Smooth muscle cell (in vitro differentiated cells): ENCODE results near the gene PNCK. TPM values are rescaled to one million over a fixed set of nuclear protein-coding genes. Genes with fewer than 3 reads are reported as not detected.
"Not testable (repeated sequence)": the region's sequence is repeated elsewhere in the genome, so short reads cannot be mapped to it uniquely, and the experiment has no call there.

Experiments
- DNase-seq: peaks from one replicate; lab custom pipeline; 2025; ENCODE audit not compliant: unreplicated experiment; lab: John Stamatoyannopoulos, UW
- H2AFZ ChIP-seq: fragments of 200-600 bp; sonication (generic); 2 replicates; pipeline ENCODE4 v1.6.0; 2016; ENCODE audit warnings: antibody characterized with exemption, low read depth, mild to moderate bottlenecking
- H3F3A ChIP-seq: fragments of 200-600 bp; sonication (generic); 2 replicates; pipeline ENCODE4 v1.6.0; 2017; ENCODE audit warnings: antibody characterized with exemption, low read depth
- H3K27ac ChIP-seq: fragments of 200-600 bp; sonication (generic); 2 replicates; pipeline ENCODE4 v1.5.1; 2016; ENCODE audit warnings: low read depth, mild to moderate bottlenecking
- H3K27me3 ChIP-seq: fragments of 200-600 bp; sonication (generic); 2 replicates; pipeline ENCODE4 v1.6.1; 2016; ENCODE audit warnings: low read depth, mild to moderate bottlenecking
- H3K36me3 ChIP-seq: fragments of 200-600 bp; sonication (generic); 2 replicates; pipeline ENCODE4 v1.5.1; 2016; ENCODE audit warnings: low read depth
- H3K4me1 ChIP-seq: fragments of 200-600 bp; sonication (generic); 2 replicates; pipeline ENCODE4 v1.5.1; 2016; ENCODE audit warnings: low read depth
- H3K4me2 ChIP-seq: fragments of 200-600 bp; sonication (generic); 2 replicates; pipeline ENCODE4 v1.6.0; 2016; ENCODE audit warnings: mild to moderate bottlenecking
- H3K4me3 ChIP-seq: fragments of 200-600 bp; sonication (generic); 2 replicates; pipeline ENCODE4 v1.5.1; 2016; ENCODE audit warnings: mild to moderate bottlenecking
- H3K79me2 ChIP-seq: fragments of 200-600 bp; sonication (generic); 2 replicates; pipeline ENCODE4 v1.6.0; 2016; ENCODE audit warnings: low read depth, mild to moderate bottlenecking
- H3K9ac ChIP-seq: fragments of 200-600 bp; sonication (generic); 2 replicates; pipeline ENCODE4 v1.6.0; 2016; ENCODE audit warnings: low read depth
- H3K9me3 ChIP-seq: fragments of 200-600 bp; sonication (generic); replicated peaks from 2 replicates; pipeline ENCODE4 v1.5.1; 2016; ENCODE audit warnings: low read depth
- H4K20me1 ChIP-seq: fragments of 200-600 bp; sonication (generic); 2 replicates; pipeline ENCODE4 v1.6.0; 2016; ENCODE audit warnings: low read depth
- WGBS: methylation state at CpG from one replicate; pipeline ENCODE4 v1.1.7; 2016; ENCODE audit warnings: low lambda C conversion rate; 5-methylcytosine and 5-hydroxymethylcytosine counted together
- polyA plus RNA-seq: library from polyadenylated mRNA; unstranded; fragments of >200 nt; fragmentation: Nextera tagmentation; extraction: Ambion mirVana; gene quantifications from 2 replicates; pipeline ENCODE4 v1.2.1, GENCODE V29; 2016
- total RNA-seq: library from RNA; depleted of rRNA; stranded (reverse); fragments of >200 nt; gene quantifications from 2 replicates; pipeline ENCODE4 v1.2.3, GENCODE V29; 2014
- TF ChIP-seq, protein P1 (sequence below): fragments of 200-600 bp; sonication (generic); IDR thresholded peaks from 2 replicates; pipeline ENCODE4 v1.5.1; 2017; ENCODE audit warnings: borderline replicate concordance, mild to moderate bottlenecking, antibody characterized with exemption; ENCODE audit not compliant: insufficient read depth, poor library complexity, severe bottlenecking

PNCK gene
- total and polyA plus RNA-seq, 2 experiments from 2014 or later, result 2.8 to 4.0 TPM

DNA sequence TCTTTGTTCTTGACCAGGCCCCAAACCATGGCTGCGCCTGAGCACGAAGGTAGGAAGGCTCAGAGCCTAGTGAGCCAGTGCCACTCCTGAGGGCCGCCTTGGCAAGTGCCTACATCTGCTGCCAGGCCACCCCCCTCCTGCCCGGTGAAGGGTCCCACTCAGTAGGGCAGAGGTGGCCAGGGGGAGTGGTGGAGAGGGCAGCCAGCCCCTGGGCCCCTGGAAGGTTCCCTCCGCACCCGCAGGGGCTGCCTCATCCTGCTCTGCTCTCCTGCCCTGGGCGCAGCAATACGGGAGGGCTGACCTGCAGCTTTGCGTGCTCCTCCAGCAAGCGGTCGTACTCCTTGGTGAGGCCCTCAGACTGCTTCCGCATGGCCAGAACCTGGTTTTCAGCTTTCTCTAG is 28.1 kb upstream of the PNCK start:
- Histone ChIP-seq H3K9ac (no peak overlapping the region), H3K79me2 (no peaks in the 10 kb centered on the region), H2AFZ (no peak overlapping the region), H3K27me3 (no peaks in the 10 kb centered on the region), H4K20me1 (no peaks in the 10 kb centered on the region), H3K4me3 (no peak overlapping the region), H3K36me3 (no peaks in the 10 kb centered on the region), H3F3A (no peaks in the 10 kb centered on the region), H3K27ac (no peak overlapping the region), H3K9me3 (no peaks in the 10 kb centered on the region), H3K4me1 (no peaks in the 10 kb centered on the region), H3K4me2 (no peak overlapping the region)
- TF ChIP-seq, protein P1, sequence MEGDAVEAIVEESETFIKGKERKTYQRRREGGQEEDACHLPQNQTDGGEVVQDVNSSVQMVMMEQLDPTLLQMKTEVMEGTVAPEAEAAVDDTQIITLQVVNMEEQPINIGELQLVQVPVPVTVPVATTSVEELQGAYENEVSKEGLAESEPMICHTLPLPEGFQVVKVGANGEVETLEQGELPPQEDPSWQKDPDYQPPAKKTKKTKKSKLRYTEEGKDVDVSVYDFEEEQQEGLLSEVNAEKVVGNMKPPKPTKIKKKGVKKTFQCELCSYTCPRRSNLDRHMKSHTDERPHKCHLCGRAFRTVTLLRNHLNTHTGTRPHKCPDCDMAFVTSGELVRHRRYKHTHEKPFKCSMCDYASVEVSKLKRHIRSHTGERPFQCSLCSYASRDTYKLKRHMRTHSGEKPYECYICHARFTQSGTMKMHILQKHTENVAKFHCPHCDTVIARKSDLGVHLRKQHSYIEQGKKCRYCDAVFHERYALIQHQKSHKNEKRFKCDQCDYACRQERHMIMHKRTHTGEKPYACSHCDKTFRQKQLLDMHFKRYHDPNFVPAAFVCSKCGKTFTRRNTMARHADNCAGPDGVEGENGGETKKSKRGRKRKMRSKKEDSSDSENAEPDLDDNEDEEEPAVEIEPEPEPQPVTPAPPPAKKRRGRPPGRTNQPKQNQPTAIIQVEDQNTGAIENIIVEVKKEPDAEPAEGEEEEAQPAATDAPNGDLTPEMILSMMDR, result no peak
- no peak for DNase-seq
- WGBS, result 94% methylated on average over 12 of the region's 12 CpGs

DNA sequence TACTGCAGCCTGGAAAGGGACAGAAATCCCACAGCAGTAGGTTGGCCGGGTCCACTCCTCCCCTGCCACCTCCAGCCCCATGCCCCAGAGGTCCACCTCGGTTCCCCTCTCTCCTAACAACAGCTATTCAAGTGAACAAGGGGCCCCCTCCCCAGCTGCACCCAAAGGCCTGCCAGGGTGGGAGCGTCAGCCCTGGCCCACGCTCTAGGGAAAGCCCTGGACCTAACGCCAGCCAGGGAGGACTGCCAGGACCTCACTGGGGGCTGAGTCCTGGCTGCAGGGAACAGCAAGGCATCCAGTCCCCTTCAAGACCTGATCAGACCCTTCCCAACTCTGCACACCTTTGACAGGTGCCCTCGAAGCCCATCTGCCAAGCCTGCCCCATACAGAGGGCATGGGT is 27.4 kb upstream of the PNCK start:
- Histone ChIP-seq H4K20me1 (no peaks in the 10 kb centered on the region), H2AFZ (no peak overlapping the region), H3F3A (no peaks in the 10 kb centered on the region), H3K79me2 (no peaks in the 10 kb centered on the region), H3K27me3 (no peaks in the 10 kb centered on the region), H3K9ac (no peak overlapping the region), H3K9me3 (no peaks in the 10 kb centered on the region), H3K4me2 (no peak overlapping the region), H3K27ac (no peak overlapping the region), H3K4me1 (no peaks in the 10 kb centered on the region), H3K36me3 (no peaks in the 10 kb centered on the region), H3K4me3 (no peak overlapping the region)
- TF ChIP-seq, protein P1, result no peak
- DNase-seq, result no peak
- 91% methylated on average over 6 of the region's 6 CpGs for WGBS

DNA sequence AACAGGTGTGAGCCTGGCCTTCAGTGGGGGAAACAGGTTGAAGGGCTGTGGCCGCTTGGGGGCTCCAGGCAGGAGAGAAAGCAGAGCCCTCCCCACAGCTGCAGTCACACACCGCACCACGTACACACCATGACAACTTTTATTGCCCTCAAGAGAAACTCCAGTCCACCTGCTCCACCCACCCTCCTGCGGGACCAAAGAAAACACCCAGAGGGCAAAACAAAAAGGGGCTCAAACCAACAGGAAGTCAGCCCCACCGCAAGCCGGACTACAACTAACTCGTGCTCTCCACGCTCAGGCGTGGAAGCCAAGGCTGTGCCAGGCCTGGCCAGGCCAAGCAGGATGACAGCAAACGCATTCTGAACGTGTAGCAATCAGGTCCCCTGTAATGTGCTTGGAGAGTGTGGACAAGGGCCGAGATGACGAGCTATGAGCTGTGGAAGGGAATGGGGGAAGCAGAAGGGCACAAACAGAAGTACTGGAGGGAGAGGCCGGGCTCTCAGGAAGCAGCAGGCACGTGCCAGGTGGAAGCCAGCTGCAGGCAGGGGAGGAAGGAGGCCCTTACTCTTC is 26.8 kb upstream of the PNCK start:
- 78% methylated on average over 12 of the region's 15 CpGs for WGBS
- H3K9me3 ChIP-seq, result no peaks in the 10 kb centered on the region
- DNase-seq, result no peak
- H3K4me2 ChIP-seq, result no peak overlapping the region
- H4K20me1 ChIP-seq, result no peaks in the 10 kb centered on the region
- H2AFZ ChIP-seq, result no peak overlapping the region
- no peak overlapping the region for H3K27ac ChIP-seq
- H3K9ac ChIP-seq, result no peak overlapping the region
- H3K4me3 ChIP-seq, result no peak overlapping the region
- H3K36me3 ChIP-seq, result no peaks in the 10 kb centered on the region
- H3K79me2 ChIP-seq, result no peaks in the 10 kb centered on the region
- no peaks in the 10 kb centered on the region for H3K27me3 ChIP-seq
- H3F3A ChIP-seq, result no peaks in the 10 kb centered on the region
- H3K4me1 ChIP-seq, result no peaks in the 10 kb centered on the region
- TF ChIP-seq, protein P1, result no peak

DNA sequence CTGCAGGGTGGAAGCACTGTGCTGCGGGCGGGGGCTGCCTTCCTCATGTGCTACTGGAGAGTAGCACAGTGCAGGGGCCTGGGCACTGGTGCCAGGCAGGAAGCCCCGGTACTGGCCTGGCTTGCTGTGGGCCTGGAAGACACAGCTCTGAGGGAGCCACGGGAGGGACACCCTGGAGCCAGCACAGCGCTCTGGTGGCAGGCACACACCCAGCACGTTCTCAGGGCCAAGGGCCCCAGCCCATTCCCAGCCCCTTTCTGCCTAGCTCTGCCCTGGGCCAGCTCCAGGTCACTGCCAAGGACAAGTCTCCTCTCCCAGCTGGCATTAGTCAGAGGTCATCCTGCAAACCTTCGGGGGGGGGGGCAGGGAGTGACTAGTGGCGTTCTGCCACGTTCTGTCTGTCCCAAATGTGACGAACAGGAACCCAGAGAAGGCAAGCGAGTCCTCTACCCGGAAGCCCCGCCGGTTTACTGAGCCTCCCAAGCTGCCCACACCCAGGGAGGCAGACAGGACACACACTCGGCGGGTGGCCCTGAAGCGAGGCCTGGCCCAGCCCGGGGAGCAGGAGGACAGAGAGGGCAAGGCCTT is 26.3 kb upstream of the PNCK start:
- WGBS, result 84% methylated on average over 18 of the region's 18 CpGs
- not testable (repeated sequence) for H4K20me1 ChIP-seq, H3K36me3 ChIP-seq, H3F3A ChIP-seq, H3K9ac ChIP-seq, H3K4me2 ChIP-seq, DNase-seq, H3K9me3 ChIP-seq, H3K4me3 ChIP-seq, H3K4me1 ChIP-seq, H2AFZ ChIP-seq, H3K27me3 ChIP-seq, H3K79me2 ChIP-seq, H3K27ac ChIP-seq

DNA sequence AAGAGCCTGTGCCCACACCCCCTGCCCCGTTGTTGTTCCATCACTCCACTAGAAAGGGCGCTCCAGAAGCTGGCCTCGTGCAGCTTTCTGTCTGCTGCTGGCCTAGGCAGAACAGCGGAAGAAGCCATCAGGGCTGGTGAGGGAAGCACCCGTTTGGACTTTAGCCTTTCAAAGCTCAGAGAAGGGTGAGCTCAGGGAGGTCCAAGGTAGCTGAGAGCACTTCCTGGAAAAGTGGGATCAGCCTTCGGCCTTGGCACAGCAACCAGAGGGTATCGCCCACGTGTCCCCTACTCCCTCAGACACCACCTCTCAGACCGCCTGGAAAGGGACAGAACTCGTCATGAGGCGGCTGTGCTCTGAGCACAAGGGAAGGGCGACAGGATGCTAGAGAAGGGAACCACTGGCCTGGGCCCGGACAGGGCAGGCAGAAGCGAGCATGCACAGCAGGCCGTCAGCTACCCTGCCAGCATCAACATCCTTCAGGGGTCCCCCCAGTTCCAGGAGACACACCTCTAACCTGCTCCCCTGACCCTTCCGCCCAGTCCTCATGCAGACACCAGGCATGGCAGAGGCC is 25.7 kb upstream of the PNCK start:
- H3F3A ChIP-seq, H3K27ac ChIP-seq, H3K27me3 ChIP-seq, H3K36me3 ChIP-seq, H3K9ac ChIP-seq, H3K4me2 ChIP-seq, H2AFZ ChIP-seq, DNase-seq, H4K20me1 ChIP-seq, H3K4me1 ChIP-seq, H3K4me3 ChIP-seq, H3K79me2 ChIP-seq, H3K9me3 ChIP-seq: not testable (repeated sequence)
- WGBS, result 89% methylated on average over 16 of the region's 16 CpGs
